SK-N-SH treated with all-trans-retinoic acid at 6 μM for 48 hours (cell line): Measurements from ENCODE around the gene COX11.

ENCODE experiments used
- ARNTL ChIP-seq: fragments of 450-650 bp; formaldehyde crosslinking; IDR thresholded peaks from 2 replicates; pipeline ENCODE4 v1.5.0; 2020; ENCODE audit warnings: low read depth, mild to moderate bottlenecking, moderate library complexity, borderline replicate concordance
- CSDC2 ChIP-seq: fragments of 250-450 bp; sonication (Bioruptor Pico); IDR thresholded peaks from 2 replicates; pipeline ENCODE4 v1.5.0; 2020; ENCODE audit warnings: mild to moderate bottlenecking, moderate library complexity
- ESRRG ChIP-seq: fragments of 250-450 bp; sonication (Bioruptor Pico); IDR thresholded peaks from 2 replicates; pipeline ENCODE4 v1.6.1; 2021; ENCODE audit warnings: mild to moderate bottlenecking
- GLIS3 ChIP-seq: fragments of 250-450 bp; sonication (Bioruptor Pico); IDR thresholded peaks from 2 replicates; pipeline ENCODE4 v1.5.0; 2020; ENCODE audit warnings: mild to moderate bottlenecking, moderate library complexity
- ISL1 ChIP-seq: fragments of 250-450 bp; sonication (Bioruptor Pico); IDR thresholded peaks from 2 replicates; pipeline ENCODE4 v2.1.2; 2022; ENCODE audit warnings: mild to moderate bottlenecking, moderate library complexity
- PATZ1 ChIP-seq: fragments of 250-450 bp; sonication (Bioruptor Pico); IDR thresholded peaks from 2 replicates; pipeline ENCODE4 v1.8.0; 2020; ENCODE audit warnings: mild to moderate bottlenecking, moderate library complexity, borderline replicate concordance
- SNAI2 ChIP-seq: fragments of 250-450 bp; sonication (Bioruptor Pico); IDR thresholded peaks from 2 replicates; pipeline ENCODE4 v1.5.0; 2020; ENCODE audit warnings: mild to moderate bottlenecking, moderate library complexity
- TSHZ2 ChIP-seq: fragments of 250-450 bp; sonication (Bioruptor Pico); IDR thresholded peaks from 2 replicates; pipeline ENCODE4 v1.5.0; 2020; ENCODE audit warnings: mild to moderate bottlenecking, moderate library complexity
- ZFP3 ChIP-seq: fragments of 250-450 bp; sonication (Bioruptor Pico); IDR thresholded peaks from 2 replicates; pipeline ENCODE4 v1.5.0; 2020; ENCODE audit warnings: mild to moderate bottlenecking, moderate library complexity
- ZFP30 ChIP-seq: fragments of 450-650 bp; formaldehyde crosslinking; IDR thresholded peaks from 2 replicates; pipeline ENCODE4 v1.5.0; 2022; ENCODE audit warnings: mild to moderate bottlenecking, moderate library complexity
- ZNF565 ChIP-seq: fragments of 450-650 bp; formaldehyde crosslinking; conservative IDR thresholded peaks from 2 replicates; pipeline ENCODE4 v1.5.0; 2020; ENCODE audit warnings: low read depth, mild to moderate bottlenecking, moderate library complexity
- ZNF8 ChIP-seq: fragments of 450-650 bp; formaldehyde crosslinking; IDR thresholded peaks from 2 replicates; pipeline ENCODE4 v1.5.0; 2020; ENCODE audit warnings: mild to moderate bottlenecking, moderate library complexity

- TF ChIP-seq ARNTL (CRISPR knock-in tag) (no peak), ZFP3 (CRISPR knock-in tag) (no peak), ESRRG (CRISPR knock-in tag) (no peak), SNAI2 (CRISPR knock-in tag) (no peak), TSHZ2 (CRISPR knock-in tag) (no peak), CSDC2 (no peak), ZNF8 (CRISPR knock-in tag) (no peak), ZNF565 (no peak), GLIS3 (no peak), ZFP30 (CRISPR knock-in tag) (no peak), ISL1 (no peak), PATZ1 (no peak)
Measured at GRCh38 chr17:54990118-54990517, 21.7 kb upstream of the COX11 start.
